CD8-positive, alpha-beta memory T cell (primary cell): ENCODE results near the gene CCNQ. TPM values are rescaled to one million over a fixed set of nuclear protein-coding genes. Genes with fewer than 3 reads are reported as not detected.

Experiments
- CTCF ChIA-PET: fragments of 350-600 bp; sonication (Branson Sonifier 250); formaldehyde crosslinking; loops from one replicate; lab custom pipeline; 2021; ENCODE audit warnings: antibody characterized with exemption; lab: Charles Lee
- POLR2A ChIA-PET: fragments of 350-600 bp; sonication (Branson Sonifier 250); formaldehyde crosslinking; loops from one replicate; lab custom pipeline; 2021; ENCODE audit warnings: antibody characterized with exemption; lab: Charles Lee
- DNase-seq, 5 donors: peaks; one replicate each; pipeline versions ENCODE4 v3.0.0 to v3.0.0-alpha.2; 2020 to 2022; ENCODE audit warnings: mixed read lengths in 1 of 5
- H3K27ac ChIP-seq: one replicate; pipeline ENCODE4 v1.7.0; 2013; ENCODE audit warnings: low read depth, mild to moderate bottlenecking, low read length, moderate library complexity
- H3K27me3 ChIP-seq: 2 replicates; pipeline ENCODE4 v1.7.0; 2013; ENCODE audit warnings: low read length, mild to moderate bottlenecking; ENCODE audit not compliant: insufficient read depth, poor library complexity, severe bottlenecking
- H3K36me3 ChIP-seq: 2 replicates; pipeline ENCODE4 v1.7.0; 2013; ENCODE audit warnings: mild to moderate bottlenecking, low read length, moderate library complexity; ENCODE audit not compliant: insufficient read depth
- H3K4me1 ChIP-seq: 2 replicates; pipeline ENCODE4 v1.7.0; 2013; ENCODE audit warnings: mild to moderate bottlenecking, low read length, moderate library complexity; ENCODE audit not compliant: insufficient read depth
- H3K4me3 ChIP-seq: 2 replicates; pipeline ENCODE4 v1.7.0; 2013; ENCODE audit warnings: mild to moderate bottlenecking, low read length
- H3K9me3 ChIP-seq: 2 replicates; pipeline ENCODE4 v1.7.0; 2013; ENCODE audit warnings: mild to moderate bottlenecking, low read length
- H3K27ac Mint-ChIP-seq, 8 donors: one replicate each; pipeline ENCODE4 v1.8.0; 2020 to 2021; ENCODE audit warnings: mixed read lengths in 8 of 8, mild to moderate bottlenecking in 6 of 8, inconsistent platforms in 3 of 8, moderate library complexity in 3 of 8
- H3K27me3 Mint-ChIP-seq, 2 donors: one replicate each; pipeline ENCODE4 v1.8.0; 2020 to 2021; ENCODE audit warnings: mixed read lengths in 2 of 2, mild to moderate bottlenecking in 1 of 2, moderate library complexity in 1 of 2
- H3K36me3 Mint-ChIP-seq, 3 donors: one replicate each; pipeline ENCODE4 v1.8.0; 2020 to 2021; ENCODE audit warnings: mixed read lengths in 3 of 3, inconsistent platforms in 1 of 3, mild to moderate bottlenecking in 1 of 3
- H3K4me1 Mint-ChIP-seq, 3 donors: one replicate each; pipeline ENCODE4 v1.8.0; 2020 to 2021; ENCODE audit warnings: mixed read lengths in 3 of 3, inconsistent platforms in 1 of 3, mild to moderate bottlenecking in 1 of 3
- H3K4me3 Mint-ChIP-seq, 7 donors: one replicate each; pipeline ENCODE4 v1.8.0; 2020 to 2021; ENCODE audit warnings: mixed read lengths in 7 of 7, mild to moderate bottlenecking in 6 of 7, moderate library complexity in 4 of 7, inconsistent platforms in 2 of 7
- H3K9me3 Mint-ChIP-seq, 5 donors: one replicate each; pipeline ENCODE4 v1.8.0; 2020 to 2022; ENCODE audit warnings: mixed read lengths in 5 of 5, mild to moderate bottlenecking in 3 of 5, moderate library complexity in 2 of 5, inconsistent platforms in 1 of 5
- polyA plus RNA-seq: library from polyadenylated mRNA; unstranded; fragments of 300-500 nt; fragmentation: Illumina TruSeq; gene quantifications from one replicate; pipeline ENCODE4 v1.2.3, GENCODE V29; 2021
- total RNA-seq, 2 experiments: library from RNA; stranded (reverse); gene quantifications; one replicate each; pipeline ENCODE4 v1.2.3, GENCODE V29; 2021

Gene CCNQ
- total and polyA plus RNA-seq, 3 experiments from 2014 or later: 36.2 to 38.3 (median 36.9) TPM

- H3K27me3 ChIP-seq: no peaks in the 10 kb centered on the region
- DNase-seq: no peak
- no peaks in the 10 kb centered on the region for H3K9me3 Mint-ChIP-seq
- H3K27me3 Mint-ChIP-seq: peaks cover 18 to 28% of the 10 kb centered on the region in 2 donors
- no peak overlapping the region for H3K27ac Mint-ChIP-seq
- ChIA-PET POLR2A (interaction anchor here (0.5 kb wide), 1 partner anchor 19 kb away, joined by 3 read pairs; no protein-coding TSS in a partner anchor), CTCF (interaction anchor here (0.8 to 1.3 kb wide), 2 partner anchors 23 to 105 kb away, joined by 3 read pairs; no protein-coding TSS in a partner anchor)
- H3K4me1 ChIP-seq: no peaks in the 10 kb centered on the region
- no peak overlapping the region for H3K27ac ChIP-seq
- H3K36me3 Mint-ChIP-seq: no peaks in the 10 kb centered on the region
- peaks cover 5 to 10% (median 9%) of the 10 kb centered on the region in 3 donors for H3K4me1 Mint-ChIP-seq
- no peaks in the 10 kb centered on the region for H3K9me3 ChIP-seq
- H3K4me3 ChIP-seq: no peak overlapping the region
- peak overlapping the region in 3 of 7 donors; percentile 17 to 69 (median 41) for H3K4me3 Mint-ChIP-seq
- H3K36me3 ChIP-seq: no peaks in the 10 kb centered on the region
Measured at GRCh38 chrX:153643431-153644351, 44.8 kb upstream of the CCNQ start.

GRCh38 chrX:153642655-153643430 is 43.9 kb upstream of the CCNQ start:
- H3K4me1 Mint-ChIP-seq: peaks cover 5 to 10% (median 9%) of the 10 kb centered on the region in 3 donors
- H3K36me3 ChIP-seq: no peaks in the 10 kb centered on the region
- peaks cover 18 to 28% of the 10 kb centered on the region in 2 donors for H3K27me3 Mint-ChIP-seq
- H3K4me1 ChIP-seq: no peaks in the 10 kb centered on the region
- H3K4me3 Mint-ChIP-seq: peak overlapping the region in 4 of 7 donors; percentile 28 to 54 (median 34)
- no peaks in the 10 kb centered on the region for H3K9me3 ChIP-seq
- H3K9me3 Mint-ChIP-seq: no peaks in the 10 kb centered on the region
- DNase-seq: no peak
- no peaks in the 10 kb centered on the region for H3K36me3 Mint-ChIP-seq
- no peak overlapping the region for H3K4me3 ChIP-seq
- ChIA-PET CTCF (interaction anchor here (0.8 kb wide), 1 partner anchor 104 kb away, joined by 3 read pairs; no protein-coding TSS in a partner anchor), POLR2A (interaction anchor here (0.5 kb wide), 1 partner anchor 20 kb away, joined by 3 read pairs; no protein-coding TSS in a partner anchor)
- H3K27ac Mint-ChIP-seq: peak overlapping the region in 1 of 8 donors; percentile 46
- H3K27me3 ChIP-seq: no peaks in the 10 kb centered on the region
- no peak overlapping the region for H3K27ac ChIP-seq

- H3K9me3 ChIP-seq: no peaks in the 10 kb centered on the region
- H3K27ac Mint-ChIP-seq: no peak overlapping the region
- peaks cover 18 to 28% of the 10 kb centered on the region in 2 donors for H3K27me3 Mint-ChIP-seq
- H3K36me3 ChIP-seq: no peaks in the 10 kb centered on the region
- POLR2A ChIA-PET: no interaction called here
- H3K4me1 Mint-ChIP-seq: peaks cover 5 to 10% (median 9%) of the 10 kb centered on the region in 3 donors
- H3K4me3 Mint-ChIP-seq: no peak overlapping the region
- CTCF ChIA-PET: no interaction called here
- H3K27me3 ChIP-seq: no peaks in the 10 kb centered on the region
- H3K4me3 ChIP-seq: no peak overlapping the region
- no peaks in the 10 kb centered on the region for H3K36me3 Mint-ChIP-seq
- H3K4me1 ChIP-seq: no peaks in the 10 kb centered on the region
- no peaks in the 10 kb centered on the region for H3K9me3 Mint-ChIP-seq
- no peak overlapping the region for H3K27ac ChIP-seq
- DNase-seq: no peak
Measured at GRCh38 chrX:153642051-153642654, 43.2 kb upstream of the CCNQ start.

GRCh38 chrX:153641627-153642026 is 42.7 kb upstream of the CCNQ start:
- Mint-ChIP-seq H3K36me3 (no peaks in the 10 kb centered on the region), H3K27me3 (peaks cover 18 to 28% of the 10 kb centered on the region in 2 donors), H3K4me1 (peaks cover 5 to 10% (median 9%) of the 10 kb centered on the region in 3 donors), H3K9me3 (no peaks in the 10 kb centered on the region), H3K27ac (peak overlapping the region in 1 of 8 donors; percentile 29), H3K4me3 (no peak overlapping the region)
- no peak overlapping the region for H3K27ac ChIP-seq
- H3K4me1 ChIP-seq: no peaks in the 10 kb centered on the region
- H3K9me3 ChIP-seq: no peaks in the 10 kb centered on the region
- H3K27me3 ChIP-seq: no peaks in the 10 kb centered on the region
- H3K4me3 ChIP-seq: no peak overlapping the region
- ChIA-PET POLR2A (no interaction called here), CTCF (no interaction called here)
- H3K36me3 ChIP-seq: no peaks in the 10 kb centered on the region
- DNase-seq: no peak

GRCh38 chrX:153640736-153641575 is 42.0 kb upstream of the CCNQ start:
- H3K4me1 Mint-ChIP-seq: peaks cover 5 to 10% (median 9%) of the 10 kb centered on the region in 3 donors
- no peak overlapping the region for H3K4me3 ChIP-seq
- H3K27ac ChIP-seq: no peak overlapping the region
- no peaks in the 10 kb centered on the region for H3K36me3 ChIP-seq
- H3K4me3 Mint-ChIP-seq: peak overlapping the region in 1 of 7 donors; percentile 44
- H3K9me3 Mint-ChIP-seq: no peaks in the 10 kb centered on the region
- ChIA-PET POLR2A (no interaction called here), CTCF (no interaction called here)
- H3K9me3 ChIP-seq: no peaks in the 10 kb centered on the region
- H3K4me1 ChIP-seq: no peaks in the 10 kb centered on the region
- no peak for DNase-seq
- peak overlapping the region in 1 of 8 donors; percentile 29 for H3K27ac Mint-ChIP-seq
- no peaks in the 10 kb centered on the region for H3K27me3 ChIP-seq
- peaks cover 17 to 24% of the 10 kb centered on the region in 2 donors for H3K27me3 Mint-ChIP-seq
- no peaks in the 10 kb centered on the region for H3K36me3 Mint-ChIP-seq

- peaks cover 12 to 17% of the 10 kb centered on the region in 2 donors for H3K27me3 Mint-ChIP-seq
- H3K9me3 ChIP-seq: no peaks in the 10 kb centered on the region
- no peak overlapping the region for H3K27ac ChIP-seq
- no peak overlapping the region for H3K4me3 Mint-ChIP-seq
- H3K36me3 Mint-ChIP-seq: no peaks in the 10 kb centered on the region
- no peaks in the 10 kb centered on the region for H3K36me3 ChIP-seq
- H3K27me3 ChIP-seq: no peaks in the 10 kb centered on the region
- peaks cover 5 to 10% (median 9%) of the 10 kb centered on the region in 3 donors for H3K4me1 Mint-ChIP-seq
- H3K9me3 Mint-ChIP-seq: no peaks in the 10 kb centered on the region
- H3K4me3 ChIP-seq: no peak overlapping the region
- no peaks in the 10 kb centered on the region for H3K4me1 ChIP-seq
- H3K27ac Mint-ChIP-seq: no peak overlapping the region
- POLR2A ChIA-PET: no interaction called here
- CTCF ChIA-PET: no interaction called here
- DNase-seq: no peak
Measured at GRCh38 chrX:153640045-153640686, 41.2 kb upstream of the CCNQ start.
